ENCODE measurements around the gene SLC1A4.

- no peak for TF ChIP-seq CTCF (IDR thresholded peaks at IDR 0.05)
- TF ChIP-seq POLR2A (IDR thresholded peaks at IDR 0.05) = no peak
Measured at GRCh38 chr2:64941143-64941542, 48.1 kb upstream of the SLC1A4 start.

All from uterus (tissue), 2 donors.